B cell (primary cell): ENCODE results near the gene VARS1.
"Not testable (repeated sequence)": the region's sequence is repeated elsewhere in the genome, so short reads cannot be mapped to it uniquely, and the experiment has no call there.

Experiments used
- CTCF ChIP-seq: fragments of 200-600 bp; IDR thresholded peaks from one replicate; pipeline ENCODE4 v1.8.0; 2022; ENCODE audit warnings: antibody characterized with exemption, mild to moderate bottlenecking
- EZH2 ChIP-seq: IDR thresholded peaks from 2 replicates; pipeline ENCODE4 v1.6.1; 2012; ENCODE audit warnings: borderline replicate concordance, low read depth, mild to moderate bottlenecking, moderate library complexity, low read length; ENCODE audit not compliant: insufficient read depth, poor library complexity, severe bottlenecking

GRCh38 chr6:31820399-31820798 lies 24.8 kb upstream of the VARS1 start:
- not testable (repeated sequence) for TF ChIP-seq CTCF, EZH2
